GM12891 (cell line): Measurements from ENCODE around the gene SKIDA1.

Experiments
- POLR2A ChIP-seq: IDR thresholded peaks from 2 replicates; pipeline ENCODE4 v1.6.1; 2011; ENCODE audit warnings: low read depth, low read length, control low read depth
- POLR2AphosphoS5 ChIP-seq: IDR thresholded peaks from 2 replicates; pipeline ENCODE4 v1.6.1; 2011; ENCODE audit warnings: low read depth, low read length, control low read depth
- POU2F2 ChIP-seq: IDR thresholded peaks from 2 replicates; pipeline ENCODE4 v1.6.1; 2011; ENCODE audit warnings: low read depth, mild to moderate bottlenecking, control low read depth, low read length, moderate library complexity
- SPI1 ChIP-seq: IDR thresholded peaks from 2 replicates; pipeline ENCODE4 v1.6.1; 2011; ENCODE audit warnings: low read depth, low read length, control low read depth
- TAF1 ChIP-seq: IDR thresholded peaks from 2 replicates; pipeline ENCODE4 v1.6.1; 2011; ENCODE audit warnings: low read depth, low read length, control low read depth

DNA sequence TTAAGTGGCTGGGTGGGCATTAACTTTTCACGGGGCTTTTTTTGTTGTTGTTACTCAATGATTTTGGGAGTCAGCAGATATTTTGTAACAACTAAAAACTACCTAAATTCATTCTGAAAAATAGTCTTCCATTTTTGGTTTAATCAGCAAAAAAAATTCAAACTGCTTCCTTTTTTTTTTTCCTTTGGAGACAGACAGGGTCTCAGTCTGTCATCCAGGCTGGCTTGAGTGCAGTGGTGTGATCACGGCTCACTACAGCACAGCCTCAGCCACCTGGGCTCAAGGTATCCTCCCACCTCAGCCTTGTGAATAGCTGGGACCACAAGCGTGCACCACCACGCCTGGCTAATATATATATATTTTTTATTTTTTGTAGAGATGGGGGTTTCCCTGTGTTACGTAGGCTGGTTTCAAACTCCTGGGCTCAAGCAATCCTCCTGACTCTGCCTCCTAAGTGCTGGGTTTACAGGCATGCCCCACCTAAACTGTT is 36.5 kb downstream of the SKIDA1 start:
- TF ChIP-seq POLR2A (no peak), POLR2AphosphoS5 (no peak), SPI1 (no peak), TAF1 (no peak), POU2F2 (no peak)
